HEK293 (cell line): Measurements from ENCODE around the gene A4GALT.

Experiments used
- CTCF ChIA-PET: fragments of 350-600 bp; formaldehyde crosslinking; extraction: SDS; loops from one replicate; lab custom pipeline; 2021; ENCODE audit warnings: antibody characterized with exemption; lab: Yijun Ruan, JAX
- POLR2A ChIA-PET: fragments of 300-600 bp; formaldehyde crosslinking; extraction: SDS; loops from one replicate; lab custom pipeline; 2020; ENCODE audit warnings: antibody characterized with exemption, inconsistent platforms; lab: Yijun Ruan, JAX
- H3K27ac ChIP-seq: fragments of 200-500 bp; sonication (Bioruptor generic); 2 replicates; pipeline ENCODE4 v1.5.1; 2014; ENCODE audit warnings: low read depth, low read length, control low read depth, inconsistent platforms; ENCODE audit errors: extremely low read depth
- H3K36me3 ChIP-seq, 2 experiments: fragments of 200-500 bp in 1 of 2; sonication (Bioruptor generic) in 1 of 2; 1 replicate in 1 of 2; 2 replicates in 1 of 2; pipeline ENCODE4 v1.5.1; 2014 to 2017; ENCODE audit warnings: inconsistent platforms in 2 of 2, low read length in 2 of 2; ENCODE audit not compliant: control insufficient read depth in 2 of 2, insufficient read depth in 1 of 2
- H3K4me1 ChIP-seq: fragments of 200-500 bp; sonication (Bioruptor generic); 2 replicates; pipeline ENCODE4 v1.5.1; 2014; ENCODE audit warnings: mild to moderate bottlenecking, low read length, inconsistent platforms; ENCODE audit not compliant: control insufficient read depth, insufficient read depth
- H3K4me3 ChIP-seq: 2 replicates; pipeline ENCODE4 v1.5.1; 2011; ENCODE audit warnings: low read depth, mild to moderate bottlenecking, control low read depth, low read length, moderate library complexity
- H3K9me3 ChIP-seq: fragments of 200-500 bp; sonication (Bioruptor generic); 2 replicates; pipeline ENCODE4 v1.5.1; 2014; ENCODE audit warnings: low read depth, low read length, inconsistent platforms; ENCODE audit not compliant: control insufficient read depth, insufficient read depth
- HIC1 ChIP-seq: fragments of 450-650 bp; formaldehyde crosslinking; IDR thresholded peaks from 2 replicates; pipeline ENCODE4 v1.5.1; 2016; ENCODE audit warnings: missing biosample characterization, missing genetic modification characterization
- MZF1 ChIP-seq: fragments of 450-650 bp; formaldehyde crosslinking; IDR thresholded peaks from 2 replicates; pipeline ENCODE4 v1.5.1; 2017; ENCODE audit warnings: missing biosample characterization, missing genetic modification characterization, borderline replicate concordance
- PRDM10 ChIP-seq: fragments of 450-650 bp; formaldehyde crosslinking; IDR thresholded peaks from 2 replicates; pipeline ENCODE4 v1.5.1; 2016; ENCODE audit warnings: missing biosample characterization, missing genetic modification characterization
- TSHZ1 ChIP-seq: fragments of 450-650 bp; formaldehyde crosslinking; IDR thresholded peaks from 2 replicates; pipeline ENCODE4 v1.5.1; 2016; ENCODE audit warnings: missing biosample characterization, missing genetic modification characterization, borderline replicate concordance
- ZBTB49 ChIP-seq: fragments of 450-650 bp; formaldehyde crosslinking; IDR thresholded peaks from 2 replicates; pipeline ENCODE4 v1.5.1; 2016; ENCODE audit warnings: missing biosample characterization, missing genetic modification characterization, low read depth
- ZEB2 ChIP-seq: fragments of 450-650 bp; formaldehyde crosslinking; IDR thresholded peaks from 2 replicates; pipeline ENCODE4 v1.5.1; 2016; ENCODE audit warnings: missing biosample characterization, missing genetic modification characterization
- ZIC2 ChIP-seq: fragments of 450-650 bp; formaldehyde crosslinking; IDR thresholded peaks from 2 replicates; pipeline ENCODE4 v1.5.1; 2016; ENCODE audit warnings: missing biosample characterization, missing genetic modification characterization
- ZNF202 ChIP-seq: fragments of 450-650 bp; formaldehyde crosslinking; IDR thresholded peaks from 2 replicates; pipeline ENCODE4 v1.5.1; 2016; ENCODE audit warnings: missing biosample characterization, missing genetic modification characterization, borderline replicate concordance
- ZNF214 ChIP-seq: fragments of 450-650 bp; formaldehyde crosslinking; IDR thresholded peaks from 2 replicates; pipeline ENCODE4 v1.5.1; 2017; ENCODE audit warnings: missing biosample characterization, mild to moderate bottlenecking, missing genetic modification characterization, borderline replicate concordance
- ZNF239 ChIP-seq: fragments of 450-650 bp; formaldehyde crosslinking; IDR thresholded peaks from 2 replicates; pipeline ENCODE4 v1.5.1; 2016; ENCODE audit warnings: missing biosample characterization, missing genetic modification characterization
- ZNF292 ChIP-seq: fragments of 450-650 bp; formaldehyde crosslinking; IDR thresholded peaks from 2 replicates; pipeline ENCODE4 v1.5.1; 2016; ENCODE audit warnings: low read depth, missing biosample characterization, missing genetic modification characterization, borderline replicate concordance
- ZNF341 ChIP-seq: fragments of 450-650 bp; formaldehyde crosslinking; IDR thresholded peaks from 2 replicates; pipeline ENCODE4; 2016; ENCODE audit warnings: low read depth, missing biosample characterization, missing genetic modification characterization
- ZNF366 ChIP-seq: fragments of 450-650 bp; formaldehyde crosslinking; conservative IDR thresholded peaks from 2 replicates; pipeline ENCODE4 v1.5.1; 2016; ENCODE audit warnings: missing biosample characterization, missing genetic modification characterization
- ZNF426 ChIP-seq: fragments of 450-650 bp; formaldehyde crosslinking; IDR thresholded peaks from 2 replicates; pipeline ENCODE4 v1.5.1; 2017; ENCODE audit warnings: missing biosample characterization, missing genetic modification characterization, mild to moderate bottlenecking, inconsistent platforms, moderate library complexity
- ZNF600 ChIP-seq: fragments of 450-650 bp; formaldehyde crosslinking; IDR thresholded peaks from 2 replicates; pipeline ENCODE4 v1.5.1; 2016; ENCODE audit warnings: missing biosample characterization, missing genetic modification characterization
- ZNF664 ChIP-seq: fragments of 450-650 bp; formaldehyde crosslinking; IDR thresholded peaks from 2 replicates; pipeline ENCODE4 v1.5.1; 2016; ENCODE audit warnings: missing biosample characterization, missing genetic modification characterization
- ZNF837 ChIP-seq: fragments of 450-650 bp; formaldehyde crosslinking; IDR thresholded peaks from 2 replicates; pipeline ENCODE4 v1.5.1; 2016; ENCODE audit warnings: missing biosample characterization, missing genetic modification characterization
- ZSCAN23 ChIP-seq: fragments of 450-650 bp; formaldehyde crosslinking; IDR thresholded peaks from 2 replicates; pipeline ENCODE4 v1.5.1; 2016; ENCODE audit warnings: missing biosample characterization, missing genetic modification characterization

A4GALT gene

GRCh38 chr22:42693763-42694683 lies 26.6 kb downstream of the A4GALT start:
- CTCF ChIA-PET, result interaction anchor here (0.7 kb wide), 1 partner anchor 16 kb away, joined by 4 read pairs; no protein-coding TSS in a partner anchor

GRCh38 chr22:42693055-42693762 lies 27.5 kb downstream of the A4GALT start:
- CTCF ChIA-PET, result interaction anchor here (0.7 kb wide), 1 partner anchor 148 kb away, joined by 3 read pairs; no protein-coding TSS in a partner anchor
- no peaks in the 10 kb centered on the region for H3K9me3 ChIP-seq
- no peak overlapping the region for H3K27ac ChIP-seq
- POLR2A ChIA-PET, result interaction anchor here (1.0 kb wide), 1 partner anchor 13 kb away, joined by 3 read pairs; no protein-coding TSS in a partner anchor
- H3K4me3 ChIP-seq, result no peak overlapping the region
- peaks cover 5% of the 10 kb centered on the region for H3K4me1 ChIP-seq
- peaks cover 0 to 5% of the 10 kb centered on the region in 2 experiments; a peak in 1 of 3 replicates for H3K36me3 ChIP-seq
- TF ChIP-seq ZNF426, result no peak
- TF ChIP-seq ZNF292, result no peak
- TF ChIP-seq ZEB2 (tag by site-specific recombination), result no peak
- no peak for TF ChIP-seq ZNF202 (tag by site-specific recombination)
- TF ChIP-seq PRDM10 (tag by site-specific recombination), result no peak
- TF ChIP-seq ZNF600, result no peak
- TF ChIP-seq ZNF837 (tag by site-specific recombination), result no peak
- no peak for TF ChIP-seq TSHZ1 (tag by site-specific recombination)
- TF ChIP-seq MZF1 (tag by site-specific recombination), result no peak
- no peak for TF ChIP-seq ZSCAN23 (tag by site-specific recombination)
- no peak for TF ChIP-seq ZNF214
- no peak for TF ChIP-seq ZBTB49 (tag by site-specific recombination)
- TF ChIP-seq ZNF366 (tag by site-specific recombination), result no peak
- no peak for TF ChIP-seq ZNF341

More at GRCh38 chr22:42693763-42694683, 26.6 kb downstream of the A4GALT start:
- no peak overlapping the region for H3K27ac ChIP-seq
- no peak overlapping the region for H3K4me3 ChIP-seq
- H3K36me3 ChIP-seq, result peaks cover 0 to 5% of the 10 kb centered on the region in 2 experiments; a peak in 1 of 3 replicates
- no peaks in the 10 kb centered on the region for H3K4me1 ChIP-seq
- TF ChIP-seq ZIC2, result peak; percentile 54; the same call in 1 of the 2 replicates
- no peak for TF ChIP-seq ZNF239 (tag by site-specific recombination)
- TF ChIP-seq HIC1 (tag by site-specific recombination), result 0 out of 2 replicates have a peak, but pooled peaks have one; percentile 12
- no peak for TF ChIP-seq ZNF664
- H3K9me3 ChIP-seq, result no peaks in the 10 kb centered on the region
- POLR2A ChIA-PET, result interaction anchor here (1.0 kb wide), 1 partner anchor 13 kb away, joined by 3 read pairs; no protein-coding TSS in a partner anchor
